Erythroblast (primary cell): ENCODE results near the gene CENPL.
A peak's percentile ranks its signal among the peaks of the same experiment; 100 is the strongest.
"Not testable (repeated sequence)": the region's sequence is repeated elsewhere in the genome, so short reads cannot be mapped to it uniquely, and the experiment has no call there.

Experiments
- DNase-seq, 2 experiments: peaks; one replicate each; lab custom pipeline; 2025; lab: John Stamatoyannopoulos, UW
- GATA1 ChIP-seq: IDR thresholded peaks from 2 replicates; pipeline ENCODE4 v1.6.1; 2011; ENCODE audit warnings: low read depth, mild to moderate bottlenecking, control low read depth, low read length, moderate library complexity
- POLR2A ChIP-seq: IDR thresholded peaks from 2 replicates; pipeline ENCODE4 v1.6.1; 2011; ENCODE audit warnings: mild to moderate bottlenecking, low read length

Gene CENPL

DNA sequence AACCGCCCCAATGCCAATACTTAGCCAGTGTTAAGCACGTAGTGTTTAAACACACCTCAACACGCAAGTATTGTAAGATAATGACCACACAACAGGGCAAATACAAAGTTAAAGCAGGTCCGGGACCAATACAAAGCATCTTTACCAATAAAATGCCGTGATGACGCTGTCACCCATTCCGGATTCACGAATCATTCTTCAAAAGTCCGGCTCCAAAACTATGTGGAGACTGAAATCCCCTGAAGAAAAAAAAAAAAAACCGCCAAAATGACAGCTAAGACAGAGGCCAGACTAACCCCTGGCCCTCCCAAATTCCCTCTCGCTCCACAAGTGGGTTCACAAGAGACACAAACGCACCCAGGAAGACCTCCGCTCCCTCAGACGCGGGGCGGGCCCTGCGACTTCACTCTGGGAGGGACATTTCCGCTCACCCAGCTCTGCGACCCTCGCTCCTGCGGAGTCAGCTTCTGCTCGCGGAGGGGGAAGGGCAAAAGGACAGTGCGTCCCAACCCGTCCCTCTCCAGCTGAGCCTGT, 835 bp downstream of the CENPL start:
- TF ChIP-seq POLR2A (no peak), GATA1 (no peak)
- no peak for DNase-seq

DNA sequence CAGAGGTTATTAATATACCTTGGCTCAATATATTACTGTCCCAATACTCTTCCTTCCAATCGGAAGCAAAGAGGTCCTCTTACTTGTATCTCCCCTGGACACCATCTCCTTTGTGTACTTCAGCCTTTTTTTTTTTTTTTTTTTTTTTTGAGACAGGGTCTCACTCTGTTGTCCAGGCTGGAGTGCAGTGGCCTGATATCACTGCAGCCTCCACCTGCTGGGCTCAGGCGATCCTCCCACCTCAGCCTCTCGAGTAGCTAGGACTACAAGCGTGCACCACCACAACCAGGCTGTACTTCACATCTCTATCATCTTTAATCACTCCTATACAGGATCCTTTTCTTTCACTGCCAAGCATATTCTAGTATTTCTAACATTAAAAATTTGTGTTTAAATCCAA, 3.0 kb downstream of the CENPL start:
- DNase-seq: peak in 1 of 2 experiments; percentile 11
- no peak for TF ChIP-seq GATA1
- no peak for TF ChIP-seq POLR2A

DNA sequence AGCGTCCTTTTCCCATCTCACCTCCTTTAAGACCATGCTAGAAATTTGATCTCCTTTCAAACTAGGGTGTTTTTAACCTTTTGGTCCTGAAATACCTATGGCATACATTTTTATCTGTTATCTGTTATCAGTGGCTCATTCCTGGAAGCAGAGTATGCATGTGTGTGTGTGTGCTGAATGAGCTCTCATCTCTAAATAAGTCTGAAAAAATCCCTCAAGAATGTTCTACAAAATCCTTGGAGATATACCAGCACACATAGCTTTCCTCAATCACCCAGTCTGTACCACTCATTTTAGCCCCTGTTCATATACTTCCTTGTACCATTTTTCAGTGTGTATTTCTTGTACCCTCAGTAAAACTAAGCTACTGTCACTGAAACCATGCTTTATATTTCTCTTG, 6.2 kb downstream of the CENPL start:
- no peak for DNase-seq
- TF ChIP-seq GATA1 (no peak), POLR2A (no peak)

DNA sequence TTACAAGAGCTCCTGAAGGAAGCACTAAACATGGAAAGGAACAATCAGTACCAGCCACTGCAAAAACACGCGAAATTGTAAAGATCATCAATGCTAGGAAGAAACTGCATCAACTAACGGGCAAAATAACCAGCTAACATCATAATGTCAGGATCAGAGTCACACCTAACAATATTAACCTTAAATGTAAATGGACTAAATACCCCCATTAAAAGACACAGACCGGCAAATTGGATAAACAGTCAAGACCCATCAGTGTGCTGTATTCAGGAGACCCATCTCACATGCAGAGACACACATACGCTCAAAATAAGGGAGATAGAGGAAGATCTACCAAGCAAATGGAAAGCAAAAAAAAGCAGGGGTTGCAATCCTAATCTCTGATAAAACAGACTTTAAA, 11.0 kb downstream of the CENPL start:
- DNase-seq: not testable (repeated sequence)

DNA sequence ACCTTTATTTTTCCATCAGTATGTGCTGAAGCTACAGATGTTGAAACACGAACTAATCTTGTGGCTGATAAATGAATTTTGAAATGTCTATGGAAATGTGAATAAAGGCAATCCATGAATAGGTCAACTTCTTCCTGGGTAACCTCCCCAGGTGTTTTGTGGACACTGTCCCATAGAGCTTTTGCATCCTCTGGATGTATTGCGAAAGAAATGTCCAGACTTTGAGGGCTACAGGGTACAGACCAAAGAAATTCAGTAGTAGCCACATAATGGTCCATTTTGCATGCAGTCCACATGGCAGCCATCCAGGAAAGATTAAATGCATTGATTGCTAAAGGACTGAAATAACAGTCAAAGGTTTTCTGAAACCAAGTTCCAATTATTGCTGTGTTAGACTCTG, 21.7 kb downstream of the CENPL start:
- peak; percentile 5 to 12 for DNase-seq
- no peak for TF ChIP-seq GATA1
- TF ChIP-seq POLR2A: no peak

DNA sequence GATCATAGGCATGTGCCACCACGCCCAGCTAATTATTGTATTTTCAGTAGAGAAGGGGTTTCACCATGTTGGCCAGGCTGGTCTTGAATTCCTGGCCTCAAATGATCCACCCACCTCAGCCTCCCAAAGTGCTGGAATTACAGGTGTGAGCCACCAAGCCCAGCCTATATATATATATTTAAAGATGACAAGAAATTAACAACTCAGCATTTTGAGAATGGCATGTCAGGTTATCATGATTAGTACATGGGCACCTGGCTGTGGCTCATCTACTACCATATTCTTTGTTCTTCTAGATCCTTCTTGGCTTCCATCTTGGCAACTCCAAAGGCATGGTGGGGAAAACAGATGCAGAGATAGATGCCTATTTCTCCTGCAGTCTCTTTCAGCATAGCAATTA, 24.7 kb downstream of the CENPL start:
- DNase-seq: not testable (repeated sequence)

DNA sequence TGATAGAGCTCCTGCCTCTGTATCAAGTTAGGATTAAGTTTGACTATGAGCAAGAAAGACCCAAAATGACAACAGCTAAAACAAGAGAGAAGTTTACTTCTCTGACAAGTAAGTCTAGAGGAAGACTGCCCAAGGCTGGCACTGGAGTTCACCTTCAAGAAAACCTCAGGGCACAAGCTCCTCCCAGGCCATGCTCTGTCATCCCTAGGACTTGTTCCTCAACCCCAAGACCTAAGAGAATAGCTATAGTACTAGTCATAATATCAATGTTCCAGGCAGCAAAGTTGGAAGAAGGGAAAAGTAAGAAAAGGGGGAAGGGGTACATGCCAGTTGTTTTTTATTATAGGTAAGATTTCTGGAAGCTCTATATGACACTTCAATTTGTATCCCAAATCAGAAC, 26.6 kb downstream of the CENPL start:
- no peak for TF ChIP-seq GATA1
- TF ChIP-seq POLR2A: no peak
- no peak for DNase-seq

DNA sequence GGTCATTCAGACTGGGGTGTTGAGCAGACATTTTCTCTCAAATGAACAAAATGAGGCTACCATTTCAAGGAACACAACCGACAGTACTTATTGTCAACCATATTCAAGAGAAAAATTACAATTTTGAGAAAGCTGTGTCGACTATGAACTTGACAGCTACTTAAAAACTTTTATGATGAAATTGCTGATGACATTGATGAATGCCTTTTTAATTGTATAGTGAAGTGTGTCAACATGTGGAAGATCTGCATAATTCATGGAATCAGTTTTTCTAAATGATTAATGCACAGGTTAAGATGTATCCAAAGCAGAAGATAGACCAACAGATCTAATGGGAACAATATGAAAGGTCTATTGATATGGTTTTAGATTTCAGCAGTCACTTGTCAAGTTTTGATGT, 34.8 kb downstream of the CENPL start:
- no peak for TF ChIP-seq GATA1
- no peak for TF ChIP-seq POLR2A
- no peak for DNase-seq

DNA sequence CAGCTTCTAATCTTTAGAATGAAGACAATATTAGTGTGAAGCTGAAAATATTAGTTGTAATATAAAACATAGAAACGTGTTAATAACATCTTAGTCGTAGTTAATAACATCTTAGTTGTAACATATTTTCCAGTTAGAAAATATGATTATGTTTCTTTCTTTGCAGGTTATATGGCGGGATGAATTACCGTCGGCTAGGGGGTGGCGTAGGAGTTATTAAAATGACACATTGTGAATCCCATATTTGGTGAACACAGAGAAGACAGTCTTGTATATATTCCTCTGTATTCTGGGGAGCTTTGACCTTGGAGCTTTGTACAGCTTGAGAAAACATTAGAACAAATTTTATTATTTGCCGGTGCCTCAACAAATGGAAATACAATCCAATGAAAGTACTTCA, 39.7 kb downstream of the CENPL start:
- no peak for TF ChIP-seq POLR2A
- TF ChIP-seq GATA1: no peak
- no peak for DNase-seq

DNA sequence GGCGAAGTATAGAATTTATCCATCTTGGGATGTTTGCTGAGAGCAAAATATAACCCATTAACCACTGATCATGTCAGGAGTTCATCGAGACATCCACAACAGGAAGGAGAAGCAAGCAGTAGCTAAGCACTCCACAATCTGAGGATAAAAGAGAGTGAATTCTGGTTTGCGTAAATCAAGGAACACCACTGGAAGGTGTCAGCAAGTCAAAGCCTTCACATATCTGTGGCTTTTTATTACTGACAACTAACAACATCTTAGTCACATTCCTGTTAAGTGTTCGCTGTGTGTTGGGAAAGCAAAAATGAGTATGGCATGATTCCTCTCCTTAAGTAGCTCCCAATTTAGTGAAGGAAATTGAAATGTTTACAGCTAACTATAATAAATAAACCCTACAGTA, 44.7 kb downstream of the CENPL start:
- TF ChIP-seq POLR2A (no peak), GATA1 (no peak)

DNA sequence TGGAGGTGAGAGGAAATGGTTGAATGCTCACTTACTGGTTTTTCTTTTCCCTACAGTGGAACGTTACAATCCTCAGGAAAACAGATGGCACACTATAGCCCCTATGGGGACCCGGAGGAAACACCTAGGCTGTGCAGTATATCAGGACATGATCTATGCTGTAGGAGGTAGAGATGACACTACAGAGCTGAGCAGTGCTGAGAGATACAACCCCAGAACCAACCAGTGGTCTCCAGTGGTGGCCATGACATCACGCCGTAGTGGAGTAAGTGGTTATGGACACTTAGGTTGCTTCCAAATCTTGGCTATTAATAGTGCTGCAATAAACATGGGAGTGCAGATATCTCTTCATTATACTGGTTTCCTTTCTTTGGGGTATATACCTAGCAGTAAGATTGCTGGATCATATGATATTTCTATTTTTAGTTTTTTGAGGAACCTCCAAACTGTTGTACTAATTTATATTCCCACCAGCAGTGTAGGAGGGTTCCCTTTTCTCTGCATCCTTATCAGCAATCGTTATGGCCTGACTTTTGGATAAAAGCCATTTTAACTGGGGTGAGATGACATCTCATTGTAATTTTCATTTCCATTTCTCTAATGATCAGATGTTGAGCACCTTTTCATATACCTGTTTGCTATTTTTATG, 49.0 kb downstream of the CENPL start:
- DNase-seq: no peak
- no peak for TF ChIP-seq GATA1
- TF ChIP-seq POLR2A: no peak

More for the DNA sequence above, 44.7 kb downstream of the CENPL start:
- DNase-seq: no peak

DNA sequence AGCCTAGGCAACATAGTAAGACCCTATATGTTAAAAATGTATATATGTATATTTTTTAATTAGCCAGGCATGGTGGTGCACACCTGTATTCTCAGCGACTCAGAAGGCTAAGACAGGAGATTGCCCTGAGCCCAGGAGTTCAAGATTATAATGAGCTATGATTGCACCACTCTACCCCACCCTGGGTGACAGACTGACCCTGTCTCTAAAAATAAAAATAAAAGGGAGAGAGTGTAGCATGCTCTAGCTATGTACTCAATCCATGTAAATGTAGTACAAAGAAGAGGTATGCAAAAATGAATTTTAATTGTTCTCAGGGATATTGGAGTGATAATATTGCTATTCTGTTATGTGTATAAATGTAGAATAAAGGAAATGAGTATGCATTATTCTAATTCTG, 53.1 kb downstream of the CENPL start:
- TF ChIP-seq POLR2A (no peak), GATA1 (no peak)
- DNase-seq: no peak

DNA sequence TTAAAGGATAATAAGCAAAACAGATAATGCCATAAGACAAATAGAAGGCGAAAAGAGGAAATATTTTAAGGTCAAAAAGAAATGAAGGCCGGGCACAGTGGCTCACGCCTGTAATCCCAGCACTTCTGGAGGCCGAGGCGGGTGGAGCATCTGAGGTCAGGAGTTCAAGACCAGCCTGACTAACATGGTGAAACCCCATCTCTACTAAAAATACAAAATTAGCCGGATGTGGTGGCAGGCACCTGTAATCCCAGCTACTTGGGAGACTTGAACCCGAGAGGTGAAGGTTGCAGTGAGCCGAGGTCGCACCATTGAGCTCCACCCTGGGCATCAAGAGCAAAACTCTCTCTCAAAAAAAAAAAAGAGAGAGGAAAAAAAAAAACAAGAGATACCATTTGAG, 54.4 kb downstream of the CENPL start:
- DNase-seq: not testable (repeated sequence)

DNA sequence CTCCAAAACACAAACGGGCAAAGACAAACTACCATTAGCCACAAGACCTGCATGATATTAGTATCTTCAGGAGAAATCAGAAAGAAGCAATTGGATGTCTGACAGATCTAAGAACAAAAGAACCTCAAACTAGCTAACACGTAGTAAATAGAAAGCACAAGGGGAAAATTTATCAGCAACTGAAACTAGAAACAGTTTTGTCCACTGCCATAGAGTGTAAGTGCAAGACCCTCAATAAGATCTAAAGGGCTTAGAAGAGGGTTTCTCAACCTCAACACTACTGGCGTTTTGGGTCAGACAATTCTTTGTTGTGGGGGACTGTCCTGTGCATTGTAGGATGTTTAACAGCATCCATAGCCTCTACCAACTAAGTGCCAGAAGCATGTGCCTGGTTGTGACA, 55.9 kb downstream of the CENPL start:
- DNase-seq: no peak
- no peak for TF ChIP-seq POLR2A
- no peak for TF ChIP-seq GATA1

DNA sequence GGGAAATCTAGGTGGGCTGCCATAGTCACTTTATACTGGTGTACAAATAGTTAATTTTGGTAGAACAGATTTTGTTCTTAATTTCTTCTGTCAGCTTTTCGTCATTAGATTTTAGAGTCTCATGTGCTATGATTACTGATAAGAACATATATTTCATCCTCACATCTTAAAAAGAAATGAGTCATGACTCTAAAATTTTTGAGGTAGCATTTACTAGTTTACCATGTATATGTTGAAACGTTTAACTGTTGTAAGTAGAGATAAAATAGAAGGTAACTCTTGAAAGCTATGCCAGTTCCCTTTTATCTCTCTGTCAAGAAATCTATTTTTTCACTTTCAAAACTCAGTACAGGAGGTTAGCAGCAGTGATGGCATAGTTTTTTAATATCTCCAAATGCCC, 56.5 kb downstream of the CENPL start:
- DNase-seq: no peak
- TF ChIP-seq GATA1: no peak
- TF ChIP-seq POLR2A: no peak

DNA sequence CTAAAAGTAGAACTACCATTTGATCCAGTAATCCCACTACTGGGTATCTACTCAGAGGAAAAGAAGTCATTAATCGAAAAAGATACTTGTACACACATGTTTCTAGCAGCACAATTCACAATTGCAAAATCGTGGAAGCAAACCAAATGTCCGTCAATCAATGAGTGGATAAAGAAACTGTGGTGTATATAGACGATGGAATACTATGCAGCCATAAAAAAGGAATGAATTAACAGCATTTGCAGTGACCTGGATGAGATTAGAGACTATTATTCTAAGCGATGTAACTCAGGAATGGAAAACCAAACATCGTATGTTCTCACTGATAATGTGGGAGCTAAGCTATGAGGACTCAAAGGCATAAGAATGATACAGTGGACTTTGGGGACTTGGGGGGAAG, 60.4 kb downstream of the CENPL start:
- not testable (repeated sequence) for DNase-seq
